A673 (cell line): Measurements from ENCODE around the gene KPTN.

Experiments
- CTCF ChIP-seq: fragments of 300-800, 200-600 bp; sonication (generic); conservative IDR thresholded peaks from 2 replicates; pipeline ENCODE4 v1.5.1; 2017; ENCODE audit warnings: low read depth, mild to moderate bottlenecking, antibody characterized with exemption, low read length, moderate library complexity, mixed read lengths
- EZH2 ChIP-seq: fragments of 200-600 bp; sonication (generic); IDR thresholded peaks from 2 replicates; pipeline ENCODE4 v1.6.1; 2017; ENCODE audit warnings: borderline replicate concordance, low read depth, mild to moderate bottlenecking, mixed read lengths, antibody characterized with exemption, low read length; ENCODE audit not compliant: poor library complexity, severe bottlenecking

GRCh38 chr19:47518854-47519253, 34.8 kb upstream of the KPTN start:
- TF ChIP-seq EZH2 = no peak
- no peak for TF ChIP-seq CTCF
